NCI-H1694 (cell line): ENCODE data around the gene C10orf90.
"Not testable (repeated sequence)": the region's sequence is repeated elsewhere in the genome, so short reads cannot be mapped to it uniquely, and the experiment has no call there.

ENCODE experiments used
- DNase-seq: peaks from one replicate; lab custom pipeline; 2025; lab: John Stamatoyannopoulos, UW

The C10orf90 gene

GRCh38 chr10:126387931-126388911, 282.3 kb downstream of the C10orf90 start, which contains the start of gene ADAM12:
ADAM12 (minus strand) TSS chr10:126388477; CDS start chr10:126388145, 332 bp downstream.
- DNase-seq, result no peak

DNA sequence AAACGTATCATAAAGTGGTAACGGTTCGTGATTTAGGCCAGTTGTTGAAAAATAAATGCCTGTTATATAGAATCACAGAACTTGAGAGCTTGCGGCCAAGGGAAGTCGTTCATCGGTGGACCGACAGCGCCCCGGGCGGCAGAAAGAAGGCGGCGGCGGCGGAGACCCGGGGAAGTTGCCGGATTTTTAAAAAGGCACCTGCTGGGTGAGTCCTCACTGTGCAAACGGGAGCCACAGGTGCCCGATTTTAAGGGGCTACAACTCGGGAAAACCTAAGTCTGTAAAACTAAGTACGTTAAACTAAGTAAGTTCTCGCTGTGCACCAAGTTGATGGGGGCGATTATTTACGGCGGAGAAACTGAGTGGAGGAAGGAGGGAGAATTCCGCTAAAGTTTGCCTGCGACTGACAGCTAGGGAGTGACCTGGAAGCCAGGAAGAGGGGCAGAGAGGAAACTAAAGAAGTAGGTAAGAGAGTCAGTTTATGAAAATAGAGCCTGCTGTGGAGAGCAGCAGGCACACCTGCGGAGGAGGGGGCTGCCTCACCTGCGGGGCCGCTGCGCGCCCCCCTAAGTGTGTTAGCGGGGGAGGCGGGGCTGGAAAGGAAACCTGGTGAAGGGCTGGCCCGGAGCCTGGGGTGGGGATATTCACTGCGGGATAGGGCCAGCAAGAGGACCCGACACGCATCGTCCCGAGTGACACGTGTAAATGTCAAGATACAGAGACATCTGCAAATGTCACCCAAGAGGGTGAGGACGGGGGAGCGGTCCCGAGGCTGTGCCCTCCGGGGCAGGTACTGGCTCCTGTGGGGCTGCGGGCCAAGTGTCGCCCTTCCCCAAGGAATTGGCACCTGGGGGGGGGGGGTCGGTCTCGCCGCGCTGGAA, 283.2 kb downstream of the C10orf90 start:
- DNase-seq, result no peak

- no peak for DNase-seq
Observed at GRCh38 chr10:126384269-126384873, 286.1 kb downstream of the C10orf90 start.

GRCh38 chr10:126380352-126381076, 290.0 kb downstream of the C10orf90 start:
- DNase-seq, result no peak

- DNase-seq, result not testable (repeated sequence)
Observed at GRCh38 chr10:126379166-126379565, 291.3 kb downstream of the C10orf90 start.

GRCh38 chr10:126376956-126377355, 293.5 kb downstream of the C10orf90 start:
- DNase-seq, result no peak

- DNase-seq, result no peak
Observed at GRCh38 chr10:126375926-126376554, 294.5 kb downstream of the C10orf90 start.

DNA sequence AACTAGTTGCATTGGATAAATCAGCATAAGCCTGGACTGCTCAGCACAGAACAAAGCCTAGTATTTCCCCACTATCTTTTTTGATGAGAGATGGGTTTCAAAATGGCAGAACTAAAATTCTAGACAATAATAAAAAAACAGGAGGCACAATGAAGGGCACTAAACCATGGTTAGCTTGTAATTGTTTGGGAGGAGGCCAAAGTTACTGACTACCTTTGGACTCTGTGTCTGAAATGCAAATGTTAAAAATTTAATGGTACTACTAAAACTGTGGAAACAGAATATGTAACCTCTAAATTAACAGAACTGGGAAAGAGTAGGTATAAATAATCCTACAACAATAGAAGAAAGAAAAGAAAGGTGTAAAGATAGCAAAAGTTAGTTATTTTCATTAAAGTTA, 295.2 kb downstream of the C10orf90 start:
- DNase-seq, result no peak
